Lower leg skin (tissue), 4 donors: ENCODE data around the gene LTBP2. TPM values are rescaled to one million over a fixed set of nuclear protein-coding genes. Genes with fewer than 3 reads are reported as not detected.

ENCODE experiments used
- DNase-seq, 2 donors: peaks; one replicate each; pipeline ENCODE4 v3.0.0-alpha.2; 2019; ENCODE audit warnings: low spot score in 2 of 2
- H3K4me3 ChIP-seq: fragments of 200-600 bp; sonication (generic); 2 replicates; pipeline ENCODE4 v1.5.1; 2017; ENCODE audit warnings: mild to moderate bottlenecking, low read depth; ENCODE audit not compliant: poor library complexity, severe bottlenecking
- POLR2A ChIP-seq, 2 donors: fragments of 450-650 bp; IDR thresholded peaks; one replicate each; pipeline ENCODE4 v1.6.1; 2016 to 2017; ENCODE audit warnings: antibody characterized with exemption in 2 of 2, mild to moderate bottlenecking in 1 of 2, moderate library complexity in 1 of 2
- whole genome bisulfite sequencing, 2 donors: methylation state at CpG; one replicate each; pipeline ENCODE4 v1.1.5; 2018; 5-methylcytosine and 5-hydroxymethylcytosine counted together
- intact Hi-C: fragments of 100-400 bp; cut with DNase I; formaldehyde crosslinking; loops from one replicate; pipeline ENCODE4 v1.15.0; 2023; ENCODE audit warnings: low total_unique reads
- total RNA-seq, 4 donors: library from RNA; depleted of rRNA; stranded (reverse); fragments of >200 nt; gene quantifications; one replicate each; pipeline ENCODE4 v1.1.0, GENCODE V29; 2016
- TF ChIP-seq, protein P1 (sequence below), 3 donors: fragments of 450-650 bp; IDR thresholded peaks; one replicate each; pipeline ENCODE4 v1.5.1; 2016; ENCODE audit warnings: antibody characterized with exemption in 3 of 3, mild to moderate bottlenecking in 3 of 3, moderate library complexity in 2 of 3

The LTBP2 gene
- 10 to 100 TPM; 13.7 to 39.3 (median 25.9) TPM for total RNA-seq

DNA sequence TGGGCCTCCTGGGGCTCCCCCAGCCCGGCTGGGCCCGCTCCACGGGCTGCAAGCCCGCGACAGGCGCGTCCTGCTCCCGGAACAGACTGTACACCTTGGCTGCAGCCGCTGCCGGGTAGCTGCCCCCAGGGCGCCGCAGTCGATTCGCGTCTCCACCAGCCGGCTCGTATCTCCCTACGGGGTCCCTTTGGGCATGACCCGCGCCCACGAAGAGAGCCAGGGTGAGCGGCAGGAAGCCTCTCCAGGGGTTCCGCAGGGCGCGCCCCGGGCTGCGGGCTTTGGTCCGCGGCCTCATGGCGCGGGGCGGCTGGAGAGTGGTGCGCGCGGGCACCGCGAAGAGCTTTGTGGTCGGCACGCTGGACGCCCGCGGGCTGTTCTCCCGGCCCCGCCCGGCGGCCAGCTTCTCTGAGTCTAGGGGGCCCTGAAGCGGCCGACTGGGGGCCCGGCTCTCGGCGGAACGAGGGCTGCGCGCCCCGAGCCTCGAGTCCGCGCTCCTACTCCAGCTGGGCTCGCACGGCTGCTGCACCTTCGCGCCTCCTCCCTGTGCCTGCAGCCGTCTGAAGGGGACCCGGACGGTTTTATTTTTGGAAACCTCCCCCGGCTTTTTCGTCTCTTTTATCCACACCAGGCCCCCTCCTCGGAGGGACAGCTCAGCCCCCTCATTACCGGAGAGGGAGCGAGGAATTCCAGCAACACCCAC lies at the start of gene LTBP2:
Gene LTBP2, minus strand, starts transcription at position 588 of the 700 bp plus-strand sequence. Its CDS starts 293 bp downstream, at position 295.
- intact Hi-C loops = no loop called here
- peak within 1 kb of the TSS; percentile 54 for H3K4me3 ChIP-seq
- WGBS, 2 donors = 0% methylated on average over 37 to 44 of the region's 70 CpGs
- TF ChIP-seq POLR2A (IDR thresholded peaks at IDR 0.05) = no peak
- TF ChIP-seq, protein P1, sequence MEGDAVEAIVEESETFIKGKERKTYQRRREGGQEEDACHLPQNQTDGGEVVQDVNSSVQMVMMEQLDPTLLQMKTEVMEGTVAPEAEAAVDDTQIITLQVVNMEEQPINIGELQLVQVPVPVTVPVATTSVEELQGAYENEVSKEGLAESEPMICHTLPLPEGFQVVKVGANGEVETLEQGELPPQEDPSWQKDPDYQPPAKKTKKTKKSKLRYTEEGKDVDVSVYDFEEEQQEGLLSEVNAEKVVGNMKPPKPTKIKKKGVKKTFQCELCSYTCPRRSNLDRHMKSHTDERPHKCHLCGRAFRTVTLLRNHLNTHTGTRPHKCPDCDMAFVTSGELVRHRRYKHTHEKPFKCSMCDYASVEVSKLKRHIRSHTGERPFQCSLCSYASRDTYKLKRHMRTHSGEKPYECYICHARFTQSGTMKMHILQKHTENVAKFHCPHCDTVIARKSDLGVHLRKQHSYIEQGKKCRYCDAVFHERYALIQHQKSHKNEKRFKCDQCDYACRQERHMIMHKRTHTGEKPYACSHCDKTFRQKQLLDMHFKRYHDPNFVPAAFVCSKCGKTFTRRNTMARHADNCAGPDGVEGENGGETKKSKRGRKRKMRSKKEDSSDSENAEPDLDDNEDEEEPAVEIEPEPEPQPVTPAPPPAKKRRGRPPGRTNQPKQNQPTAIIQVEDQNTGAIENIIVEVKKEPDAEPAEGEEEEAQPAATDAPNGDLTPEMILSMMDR (IDR thresholded peaks at IDR 0.05) = no peak
- peak in 1 of 2 donors; percentile 88 for DNase-seq

DNA sequence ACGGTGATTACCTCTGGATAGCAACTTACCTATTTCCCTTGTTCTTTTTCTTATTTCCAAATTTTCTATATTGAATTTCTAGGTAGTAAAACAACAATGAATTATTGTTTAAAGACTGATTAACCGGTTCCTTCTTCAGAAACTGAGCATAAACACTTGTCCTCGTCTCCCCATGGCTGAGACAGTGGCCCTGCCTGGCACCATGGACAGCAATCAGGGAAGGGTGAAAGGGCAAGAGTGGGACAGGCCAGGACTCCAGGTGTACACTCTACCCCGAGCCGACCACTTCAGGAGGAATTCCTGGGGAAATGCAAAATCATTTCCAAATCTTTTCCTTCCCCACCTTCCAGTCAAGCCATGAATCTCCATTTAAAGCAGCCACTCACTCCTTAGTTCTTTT lies 48.8 kb upstream of the LTBP2 start:
- intact Hi-C loops = no loop called here
- no peak for TF ChIP-seq POLR2A (IDR thresholded peaks at IDR 0.05)
- TF ChIP-seq, protein P1 (IDR thresholded peaks at IDR 0.05) = no peak
- H3K4me3 ChIP-seq = no peak overlapping the region
- WGBS, 2 donors = 78 to 88% methylated on average over 5 of the region's 5 CpGs
- DNase-seq = peak in 1 of 2 donors; percentile 36

DNA sequence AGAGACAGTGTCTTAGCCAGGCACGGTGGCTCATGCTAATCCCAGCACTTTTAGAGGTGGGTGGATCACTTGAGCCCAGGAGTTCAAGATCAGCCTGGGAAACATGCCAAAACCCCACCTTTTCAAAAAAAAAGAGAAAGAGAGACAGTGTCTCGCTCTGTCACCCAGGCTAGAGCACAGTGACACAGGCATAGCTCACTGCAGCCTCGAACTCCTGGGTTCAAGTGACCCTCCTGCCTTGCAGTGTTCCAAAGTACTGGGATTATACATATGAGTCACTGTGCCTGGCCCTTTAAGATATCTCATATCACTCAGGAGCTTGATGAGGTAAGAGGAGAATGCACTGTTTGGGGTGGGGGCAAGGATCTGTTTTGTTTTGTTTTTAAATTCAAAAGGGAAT lies 48.1 kb upstream of the LTBP2 start:
- intact Hi-C loops = no loop called here
- no peak overlapping the region for H3K4me3 ChIP-seq
- TF ChIP-seq, protein P1 (IDR thresholded peaks at IDR 0.05) = no peak
- no peak for TF ChIP-seq POLR2A (IDR thresholded peaks at IDR 0.05)
- no peak for DNase-seq
- WGBS, 2 donors = 82 to 85% methylated on average over 3 of the region's 3 CpGs

DNA sequence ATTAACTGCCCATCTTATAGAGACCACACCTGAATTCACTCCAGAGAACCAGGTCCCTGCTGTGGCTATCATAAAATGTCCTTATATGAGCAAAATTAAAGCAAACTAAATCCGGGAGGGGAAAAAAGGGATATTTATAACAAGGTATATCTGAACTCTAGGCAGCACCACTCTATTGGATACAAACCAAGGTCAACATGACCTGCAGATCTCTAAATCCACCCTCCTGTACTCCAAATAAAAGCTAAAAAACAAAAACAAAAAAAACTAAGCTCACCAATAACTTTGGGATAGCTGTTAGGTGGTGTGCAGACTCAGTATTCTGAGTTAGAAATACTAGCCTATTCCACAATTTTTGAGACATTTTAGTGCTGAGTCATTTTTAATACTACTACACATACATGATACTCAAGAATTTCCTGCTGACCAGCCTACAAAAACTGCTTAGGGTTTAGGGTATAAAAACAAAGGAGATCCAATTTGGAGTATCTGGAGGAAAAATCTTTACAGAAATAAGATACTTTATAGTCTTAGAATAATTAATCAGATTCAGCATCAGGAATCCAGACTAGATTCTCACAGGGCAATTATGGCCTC lies 46.6 kb upstream of the LTBP2 start:
- WGBS, 2 donors = 94 to 96% methylated on average over 1 of the region's 1 CpG
- no peak for TF ChIP-seq POLR2A (IDR thresholded peaks at IDR 0.05)
- TF ChIP-seq, protein P1 (IDR thresholded peaks at IDR 0.05) = no peak
- intact Hi-C loops = no loop called here
- H3K4me3 ChIP-seq = no peak overlapping the region
- DNase-seq = no peak

DNA sequence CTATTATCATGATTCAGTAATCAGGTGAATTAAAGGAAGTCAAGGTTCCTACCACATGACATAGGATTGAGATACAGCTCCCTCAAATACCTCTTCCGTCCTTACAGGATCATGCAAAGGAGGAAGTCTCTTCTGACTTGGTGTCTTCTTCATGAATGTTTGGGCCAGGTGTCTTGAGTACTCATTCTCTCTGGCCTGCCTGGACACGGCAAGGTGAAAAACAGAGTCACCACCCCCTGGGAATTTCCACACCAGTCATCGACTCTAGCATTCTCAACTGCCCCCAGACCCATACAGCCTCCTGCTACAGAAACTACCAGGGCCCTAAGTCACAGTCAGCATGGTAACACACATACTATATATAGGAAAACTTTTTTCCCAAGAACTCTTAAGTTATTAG lies 44.9 kb upstream of the LTBP2 start:
- no peak overlapping the region for H3K4me3 ChIP-seq
- intact Hi-C loops = no loop called here
- 81 to 87% methylated on average over 3 of the region's 3 CpGs for WGBS, 2 donors
- DNase-seq = no peak
- no peak for TF ChIP-seq POLR2A (IDR thresholded peaks at IDR 0.05)
- TF ChIP-seq, protein P1 (IDR thresholded peaks at IDR 0.05) = no peak
